ENCODE measurements around the gene SMYD3. TPM values are rescaled to one million over a fixed set of nuclear protein-coding genes. Genes with fewer than 3 reads are reported as not detected.

Gene SMYD3
- total RNA-seq, 2 donors from 2014 or later: 16.2 to 16.4 TPM

DNA sequence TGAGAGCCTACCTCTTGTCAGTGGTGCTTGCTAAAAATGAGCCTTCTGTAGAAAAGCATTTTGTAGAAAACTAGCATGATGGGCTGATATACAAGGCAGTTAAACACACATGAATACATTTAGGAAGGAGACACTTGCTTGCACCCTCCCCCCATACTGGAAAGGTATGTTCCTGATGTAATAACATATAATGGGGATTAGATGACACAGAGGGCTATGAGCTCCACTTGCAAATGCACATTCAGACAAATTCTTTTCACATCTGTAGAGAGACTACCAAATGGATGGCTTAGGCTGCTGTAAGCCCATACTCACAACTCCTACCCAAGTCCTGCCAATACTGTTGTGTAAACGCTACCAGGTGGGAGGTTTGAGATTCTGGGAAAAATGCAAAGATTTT is 634.0 kb downstream of the SMYD3 start:
- TF ChIP-seq, protein P1, sequence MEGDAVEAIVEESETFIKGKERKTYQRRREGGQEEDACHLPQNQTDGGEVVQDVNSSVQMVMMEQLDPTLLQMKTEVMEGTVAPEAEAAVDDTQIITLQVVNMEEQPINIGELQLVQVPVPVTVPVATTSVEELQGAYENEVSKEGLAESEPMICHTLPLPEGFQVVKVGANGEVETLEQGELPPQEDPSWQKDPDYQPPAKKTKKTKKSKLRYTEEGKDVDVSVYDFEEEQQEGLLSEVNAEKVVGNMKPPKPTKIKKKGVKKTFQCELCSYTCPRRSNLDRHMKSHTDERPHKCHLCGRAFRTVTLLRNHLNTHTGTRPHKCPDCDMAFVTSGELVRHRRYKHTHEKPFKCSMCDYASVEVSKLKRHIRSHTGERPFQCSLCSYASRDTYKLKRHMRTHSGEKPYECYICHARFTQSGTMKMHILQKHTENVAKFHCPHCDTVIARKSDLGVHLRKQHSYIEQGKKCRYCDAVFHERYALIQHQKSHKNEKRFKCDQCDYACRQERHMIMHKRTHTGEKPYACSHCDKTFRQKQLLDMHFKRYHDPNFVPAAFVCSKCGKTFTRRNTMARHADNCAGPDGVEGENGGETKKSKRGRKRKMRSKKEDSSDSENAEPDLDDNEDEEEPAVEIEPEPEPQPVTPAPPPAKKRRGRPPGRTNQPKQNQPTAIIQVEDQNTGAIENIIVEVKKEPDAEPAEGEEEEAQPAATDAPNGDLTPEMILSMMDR (IDR thresholded peaks at IDR 0.05): no peak
- no peak for DNase-seq
- no peak overlapping the region for H3K27ac ChIP-seq
- H3K36me3 ChIP-seq: no peaks in the 10 kb centered on the region
- no peak overlapping the region for H3K9ac ChIP-seq (ENCODE audit: low read depth in 2 of 2, low read length in 2 of 2)
- no peaks in the 10 kb centered on the region for H3K9me3 ChIP-seq
- H3K4me3 ChIP-seq: no peak overlapping the region
- H3K27me3 ChIP-seq: no peaks in the 10 kb centered on the region
- H3K4me1 ChIP-seq: no peaks in the 10 kb centered on the region
- intact Hi-C loops (cut with DNase I): loop anchor here (10.0 kb wide), 1 partner anchor 122 kb away; no protein-coding TSS in a partner anchor

DNA sequence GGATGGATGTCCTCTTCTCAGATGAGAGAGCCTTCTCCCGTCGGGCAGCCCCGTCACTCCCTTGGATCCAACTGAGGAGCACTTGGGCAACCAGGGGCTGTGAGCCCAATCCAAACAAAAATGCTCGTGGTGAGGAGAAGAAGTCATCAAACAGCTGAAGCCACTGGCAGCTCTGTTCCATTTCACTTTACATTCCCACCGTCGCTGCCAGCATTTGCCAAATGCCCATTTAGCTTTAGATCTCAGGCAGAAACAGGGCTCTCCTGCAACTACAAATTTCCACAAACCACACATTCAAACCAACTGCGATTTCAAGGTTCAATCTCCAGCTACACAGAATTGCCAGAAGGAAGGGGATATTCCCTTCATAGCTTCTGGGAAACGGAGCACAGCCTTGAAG is 634.6 kb downstream of the SMYD3 start:
- no peak overlapping the region for H3K27ac ChIP-seq
- H3K27me3 ChIP-seq: no peaks in the 10 kb centered on the region
- TF ChIP-seq, protein P1 (IDR thresholded peaks at IDR 0.05): no peak
- DNase-seq: no peak
- H3K9me3 ChIP-seq: no peaks in the 10 kb centered on the region
- no peaks in the 10 kb centered on the region for H3K4me1 ChIP-seq
- H3K4me3 ChIP-seq: no peak overlapping the region
- H3K9ac ChIP-seq (ENCODE audit: low read depth in 2 of 2, low read length in 2 of 2): no peak overlapping the region
- intact Hi-C loops (cut with DNase I): loop anchor here (10.0 kb wide), 1 partner anchor 122 kb away; no protein-coding TSS in a partner anchor
- no peaks in the 10 kb centered on the region for H3K36me3 ChIP-seq

DNA sequence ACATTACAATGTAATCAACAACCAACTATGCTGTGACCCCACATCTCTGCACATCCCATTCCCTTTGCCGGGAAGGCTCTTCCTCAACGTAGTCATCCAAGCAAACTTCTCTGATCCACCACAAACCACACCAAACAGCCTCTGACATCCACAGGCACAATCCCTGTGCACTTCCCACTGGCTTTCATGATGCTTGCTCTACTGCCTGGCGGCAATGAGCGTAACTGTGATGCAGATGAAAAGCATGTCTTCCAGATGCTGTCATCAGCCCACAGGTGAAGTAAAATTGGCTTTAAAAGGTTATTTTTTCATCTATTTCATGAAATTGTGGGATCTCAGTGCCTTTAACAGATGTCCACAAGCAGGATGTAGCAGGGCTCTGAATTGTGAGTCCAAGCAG is 635.2 kb downstream of the SMYD3 start:
- Histone ChIP-seq H3K27ac (no peak overlapping the region), H3K4me3 (no peak overlapping the region), H3K9me3 (no peaks in the 10 kb centered on the region), H3K27me3 (no peaks in the 10 kb centered on the region), H3K4me1 (no peaks in the 10 kb centered on the region), H3K9ac (ENCODE audit: low read depth in 2 of 2, low read length in 2 of 2) (no peak overlapping the region), H3K36me3 (no peaks in the 10 kb centered on the region)
- TF ChIP-seq, protein P1 (IDR thresholded peaks at IDR 0.05): no peak
- no peak for DNase-seq
- intact Hi-C loops (cut with DNase I): loop anchor here (10.0 kb wide), 1 partner anchor 123 kb away; no protein-coding TSS in a partner anchor

DNA sequence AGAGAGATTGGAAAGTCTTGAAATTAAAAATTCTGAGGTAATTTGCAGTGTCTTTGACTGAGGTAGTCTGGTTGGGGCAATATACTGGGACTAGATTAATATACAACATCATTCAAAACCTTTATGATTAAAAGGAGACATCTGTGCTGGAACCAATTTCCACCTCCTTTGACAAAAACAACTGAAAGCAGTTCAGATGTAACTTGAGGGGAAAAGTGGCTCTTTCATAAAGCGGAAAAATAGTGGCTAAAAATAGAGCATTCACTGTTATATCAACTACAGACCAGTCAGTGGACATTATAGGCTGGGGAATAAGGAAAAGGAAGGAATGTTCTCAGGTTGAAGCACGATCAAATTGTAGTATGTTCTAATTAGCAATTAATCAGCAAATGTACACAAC is 635.9 kb downstream of the SMYD3 start:
- TF ChIP-seq, protein P1 (IDR thresholded peaks at IDR 0.05): no peak
- H3K27me3 ChIP-seq: no peaks in the 10 kb centered on the region
- intact Hi-C loops (cut with DNase I): loop anchor here (10.0 kb wide), 1 partner anchor 124 kb away; no protein-coding TSS in a partner anchor
- H3K9ac ChIP-seq (ENCODE audit: low read depth in 2 of 2, low read length in 2 of 2): no peak overlapping the region
- H3K9me3 ChIP-seq: no peaks in the 10 kb centered on the region
- DNase-seq: no peak
- no peaks in the 10 kb centered on the region for H3K36me3 ChIP-seq
- H3K4me3 ChIP-seq: no peak overlapping the region
- H3K27ac ChIP-seq: no peak overlapping the region
- H3K4me1 ChIP-seq: no peaks in the 10 kb centered on the region

DNA sequence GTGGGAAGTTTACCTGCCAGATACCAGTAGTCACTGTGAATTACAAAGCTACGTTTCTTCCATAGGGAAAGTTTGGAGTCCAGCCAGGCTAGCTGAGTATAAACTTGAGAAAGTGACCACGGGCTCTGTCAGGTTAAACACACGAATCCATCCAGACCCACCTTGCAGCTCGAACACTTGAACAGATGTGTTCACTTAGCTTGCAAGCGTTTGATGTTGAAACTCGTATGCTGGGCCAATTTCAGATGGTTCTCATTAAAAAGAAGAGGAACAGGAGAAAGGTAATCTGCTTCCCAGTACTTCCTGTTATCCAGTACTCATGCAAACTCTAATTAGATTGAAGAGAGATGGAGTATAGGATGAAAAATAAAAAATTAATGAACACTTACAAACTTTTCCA is 636.4 kb downstream of the SMYD3 start:
- no peaks in the 10 kb centered on the region for H3K27me3 ChIP-seq
- no peak for DNase-seq
- no peaks in the 10 kb centered on the region for H3K9me3 ChIP-seq
- no peak overlapping the region for H3K9ac ChIP-seq (ENCODE audit: low read depth in 2 of 2, low read length in 2 of 2)
- H3K4me3 ChIP-seq: no peak overlapping the region
- TF ChIP-seq, protein P1 (IDR thresholded peaks at IDR 0.05): no peak
- intact Hi-C loops (cut with DNase I): loop anchor here (10.0 kb wide), 1 partner anchor 124 kb away; no protein-coding TSS in a partner anchor
- H3K4me1 ChIP-seq: no peaks in the 10 kb centered on the region
- no peaks in the 10 kb centered on the region for H3K36me3 ChIP-seq
- no peak overlapping the region for H3K27ac ChIP-seq
